DMS 273 (cell line): ENCODE data around the gene KCNQ2.
A peak's percentile ranks its signal among the peaks of the same experiment; 100 is the strongest.

Experiments used
- DNase-seq: peaks from one replicate; lab custom pipeline; 2025; ENCODE audit not compliant: unreplicated experiment; lab: John Stamatoyannopoulos, UW

The KCNQ2 gene

DNA sequence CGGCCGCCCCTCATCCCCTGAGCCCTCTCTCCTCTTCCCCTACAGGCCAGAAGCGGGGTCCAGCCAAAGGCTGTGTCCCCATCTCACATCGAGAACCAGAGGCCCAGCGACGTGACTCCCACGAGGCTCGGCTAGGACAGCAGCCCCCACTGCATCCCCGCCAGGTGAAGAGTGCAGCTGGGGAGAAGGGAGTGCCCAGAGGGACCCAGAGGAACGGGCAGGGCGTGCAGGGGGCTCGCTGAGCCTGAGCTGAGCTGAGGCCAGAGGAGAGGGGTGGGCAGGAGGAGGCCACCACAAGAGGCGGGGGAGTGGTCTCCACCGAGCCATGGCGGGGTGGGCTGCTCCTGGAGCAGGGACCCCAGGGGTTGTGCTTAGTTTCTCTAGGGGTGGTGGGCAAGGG lies 32.6 kb downstream of the KCNQ2 start:
- no peak for DNase-seq

DNA sequence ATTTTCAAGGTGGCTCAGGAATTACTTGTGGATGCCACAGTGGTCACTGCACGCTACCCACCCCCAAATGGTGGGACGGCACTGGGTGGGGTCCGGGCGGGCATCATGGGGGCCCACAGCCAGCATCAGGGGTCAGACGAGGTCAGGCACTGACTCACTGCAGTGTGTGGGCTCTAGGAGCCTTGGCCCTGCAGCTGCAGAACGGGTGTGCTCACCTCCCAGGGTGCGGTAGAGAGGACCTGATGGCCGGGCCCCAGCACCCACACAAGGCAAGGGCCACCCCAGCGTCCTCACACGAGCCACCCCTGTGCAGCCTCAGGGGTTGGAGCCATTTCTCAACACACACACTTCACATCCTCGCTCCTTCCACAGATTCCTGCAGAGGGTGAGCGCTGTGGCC lies 34.3 kb downstream of the KCNQ2 start:
- DNase-seq: no peak

DNA sequence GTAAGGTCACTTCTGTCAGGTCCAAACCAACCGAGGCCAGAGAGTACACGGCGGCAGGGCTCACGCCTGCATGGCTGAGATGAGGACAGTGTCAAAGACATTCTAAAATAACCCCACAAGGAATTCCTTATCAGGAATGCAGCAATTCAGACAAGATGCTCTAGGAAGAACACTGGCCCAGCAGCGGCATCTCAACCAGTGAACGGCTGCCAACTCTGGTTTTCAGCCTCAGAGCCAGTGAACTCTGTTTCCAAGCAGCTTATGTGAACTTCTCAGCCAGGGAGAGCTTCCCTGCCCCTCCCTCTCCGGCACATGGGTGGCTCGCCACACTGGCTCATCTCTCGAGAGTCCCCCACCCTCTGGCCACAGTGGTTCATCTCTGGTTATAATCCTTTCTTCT lies 36.9 kb downstream of the KCNQ2 start:
- DNase-seq: peak; percentile 48

DNA sequence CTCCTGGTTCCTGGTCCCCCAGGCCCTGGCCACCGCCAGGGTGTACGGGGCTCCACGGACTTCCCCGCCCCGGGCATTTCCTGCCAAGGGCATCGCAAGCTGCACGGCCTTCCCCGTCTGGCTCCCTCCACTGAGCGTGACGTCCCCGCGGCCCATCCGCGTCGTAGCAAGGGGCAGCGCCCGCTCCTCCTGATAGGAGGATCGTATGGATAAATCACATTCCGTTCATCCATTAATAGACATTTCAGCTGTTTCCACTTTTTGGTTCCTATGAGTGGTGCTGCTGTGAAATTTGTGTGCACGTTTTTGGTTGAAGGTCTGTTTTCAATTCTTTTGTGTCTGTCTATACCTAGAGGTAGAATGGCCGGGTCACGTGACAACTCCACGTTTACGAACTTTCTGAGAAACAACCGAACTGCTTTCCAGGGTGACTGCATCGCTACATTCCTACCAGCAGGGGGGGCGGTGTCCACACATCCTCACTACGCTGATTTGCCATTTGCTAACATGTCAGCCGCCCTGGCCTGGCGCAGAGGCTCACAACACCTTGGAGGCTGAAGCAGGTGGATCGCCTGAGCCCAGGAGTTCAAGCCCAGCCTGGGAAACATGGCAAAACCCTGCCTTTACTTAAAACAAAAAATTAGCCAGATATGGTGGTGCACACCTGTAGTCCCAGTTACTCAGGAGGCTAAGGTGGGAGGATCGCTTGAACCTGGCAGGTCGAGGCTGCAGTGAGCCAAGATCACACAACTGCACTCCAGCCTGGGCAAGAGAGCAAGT lies 37.7 kb downstream of the KCNQ2 start:
- peak; percentile 83 for DNase-seq

DNA sequence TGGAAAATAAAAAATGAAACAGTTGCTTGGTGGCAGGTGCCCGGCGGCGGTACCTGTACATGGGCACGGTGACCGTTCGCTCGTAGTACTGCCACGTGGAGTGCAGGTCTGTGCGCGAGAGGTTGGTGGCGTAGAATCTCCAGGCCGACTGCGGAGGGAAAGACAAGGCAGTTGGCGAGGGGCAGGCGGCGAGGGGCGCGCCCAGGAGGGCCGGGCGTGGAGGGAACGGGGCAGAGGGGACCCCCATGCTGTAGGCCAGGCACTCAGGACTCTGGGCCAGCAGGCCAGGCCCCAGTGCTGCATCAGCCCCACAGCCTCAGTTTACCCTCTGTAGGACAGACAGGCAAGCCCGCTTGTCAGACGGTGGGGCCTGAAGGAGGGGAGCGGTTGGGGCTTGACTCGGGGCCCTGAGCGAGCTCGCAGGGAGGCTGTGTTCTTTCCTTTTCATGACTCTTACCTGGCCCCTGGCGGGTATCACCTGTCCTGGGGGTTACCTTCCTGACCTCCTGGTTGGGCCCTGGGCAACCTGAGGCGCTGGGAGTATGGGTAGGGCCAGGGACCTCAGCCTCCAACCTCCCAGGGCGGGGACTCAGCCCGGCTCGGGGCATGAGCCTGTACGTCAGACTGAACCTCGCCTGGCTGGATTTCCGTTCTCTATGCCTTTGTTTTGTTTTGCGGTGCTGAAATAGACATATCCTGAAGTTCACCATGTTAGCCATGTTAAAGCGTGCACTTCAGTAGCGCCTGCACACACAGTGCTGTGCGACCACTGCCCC lies 38.5 kb downstream of the KCNQ2 start:
- DNase-seq: no peak

DNA sequence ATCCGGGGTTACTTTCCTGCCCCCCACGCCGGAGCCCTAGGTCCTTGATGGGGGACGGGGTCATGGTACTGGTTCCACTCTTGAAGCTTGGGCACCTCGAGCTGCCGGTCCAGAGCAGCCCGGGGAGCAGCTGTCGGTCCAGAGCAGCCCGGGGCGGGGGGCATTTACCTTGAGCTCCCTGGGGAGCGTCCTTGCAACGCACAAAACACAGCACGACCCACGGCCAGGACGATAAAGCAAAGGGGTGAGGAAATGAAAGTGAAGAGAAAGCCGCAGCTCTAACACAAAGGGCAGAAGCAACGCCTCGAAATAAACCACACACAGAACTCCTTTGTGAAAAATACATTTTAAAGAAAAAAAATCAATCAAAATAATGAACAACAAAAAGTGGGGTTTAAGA lies 39.1 kb downstream of the KCNQ2 start:
- DNase-seq: no peak

DNA sequence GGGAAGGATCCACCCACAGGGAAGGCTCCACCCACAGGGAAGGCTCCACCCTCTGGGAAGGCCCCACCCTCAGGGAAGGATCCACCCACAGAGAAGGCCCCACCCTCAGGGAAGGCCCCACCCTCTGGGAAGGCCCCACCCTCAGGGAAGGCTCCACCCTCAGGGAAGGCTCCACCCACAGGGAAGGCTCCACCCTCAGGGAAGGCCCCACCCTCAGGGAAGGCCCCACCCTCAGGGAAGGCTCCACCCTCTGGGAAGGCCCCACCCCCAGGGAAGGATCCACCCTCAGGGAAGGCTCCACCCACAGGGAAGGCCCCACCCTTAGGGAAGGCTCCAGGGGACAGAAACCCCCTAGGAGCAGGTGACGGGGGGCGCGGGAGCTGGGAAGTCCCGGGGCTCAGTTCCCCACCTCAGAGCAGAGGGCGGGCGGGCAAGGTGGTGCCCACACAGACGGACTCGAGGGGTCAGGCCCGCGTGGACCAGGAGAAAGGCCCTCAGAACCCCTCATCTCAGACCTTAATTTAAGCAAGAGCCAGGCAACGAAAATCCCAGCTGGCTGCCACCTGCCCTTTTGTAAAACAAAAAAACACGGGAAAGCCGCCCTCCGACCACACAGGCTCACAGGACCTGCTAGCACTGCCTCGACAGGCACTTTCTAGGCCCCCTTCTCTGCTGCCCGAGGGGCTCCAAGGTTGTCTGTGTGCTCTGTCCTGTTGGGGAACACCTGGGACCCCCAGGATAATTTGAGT lies 39.7 kb downstream of the KCNQ2 start:
- DNase-seq: peak; percentile 41

DNA sequence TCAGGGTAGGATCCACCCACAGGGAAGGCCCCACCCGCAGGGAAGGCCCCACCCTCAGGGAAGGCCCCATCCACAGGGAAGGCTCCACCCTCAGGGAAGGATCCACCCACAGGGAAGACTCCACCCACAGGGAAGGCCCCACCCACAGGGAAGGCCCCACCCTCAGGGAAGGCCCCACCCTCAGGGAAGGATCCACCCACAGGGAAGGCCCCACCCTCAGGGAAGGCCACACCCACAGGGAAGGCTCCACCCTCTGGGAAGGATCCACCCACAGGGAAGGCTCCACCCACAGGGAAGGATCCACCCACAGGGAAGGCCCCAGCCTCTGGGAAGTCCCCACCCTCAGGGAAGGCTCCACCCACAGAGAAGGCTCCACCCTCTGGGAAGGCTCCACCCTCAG lies 40.5 kb downstream of the KCNQ2 start:
- no peak for DNase-seq

DNA sequence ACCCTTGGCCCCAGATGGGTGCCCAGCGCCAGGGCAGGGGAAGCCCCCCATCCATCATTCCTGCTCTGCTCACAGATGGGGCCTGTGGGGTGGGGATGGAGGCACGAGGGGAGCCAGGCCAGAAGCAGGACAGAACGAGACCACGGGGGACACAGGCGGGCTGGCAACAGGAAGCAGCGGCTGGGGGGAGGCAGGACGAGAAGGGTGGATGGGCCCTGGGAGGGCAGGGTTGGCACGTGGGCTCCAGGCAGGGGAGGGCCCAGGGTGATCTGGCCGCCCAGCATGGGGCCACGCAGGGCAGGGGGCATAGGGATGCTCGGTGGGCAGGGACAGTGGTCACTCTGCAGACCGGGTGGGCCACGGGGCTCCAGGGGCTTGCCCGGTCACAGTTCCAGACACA lies 41.6 kb downstream of the KCNQ2 start:
- no peak for DNase-seq

DNA sequence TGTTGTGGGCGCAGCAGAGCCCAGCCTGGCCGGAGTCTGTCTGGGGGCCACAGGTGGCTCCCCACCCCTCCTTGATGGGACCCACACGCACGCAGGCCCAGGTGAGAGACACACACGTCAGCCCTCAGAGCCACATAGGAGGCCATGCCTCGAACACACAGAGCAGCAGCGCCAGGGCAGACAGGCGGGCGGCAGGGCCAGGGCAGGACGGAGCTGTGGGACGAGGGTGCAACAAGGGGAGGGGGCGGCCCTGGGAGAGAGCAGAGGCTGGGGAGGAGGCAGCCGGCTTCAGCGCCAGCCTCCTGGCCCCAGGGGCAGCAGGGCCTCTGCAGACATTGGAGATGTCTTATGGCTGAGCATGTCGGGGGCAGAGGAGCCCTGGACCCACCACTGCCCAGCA lies 42.5 kb downstream of the KCNQ2 start:
- no peak for DNase-seq

DNA sequence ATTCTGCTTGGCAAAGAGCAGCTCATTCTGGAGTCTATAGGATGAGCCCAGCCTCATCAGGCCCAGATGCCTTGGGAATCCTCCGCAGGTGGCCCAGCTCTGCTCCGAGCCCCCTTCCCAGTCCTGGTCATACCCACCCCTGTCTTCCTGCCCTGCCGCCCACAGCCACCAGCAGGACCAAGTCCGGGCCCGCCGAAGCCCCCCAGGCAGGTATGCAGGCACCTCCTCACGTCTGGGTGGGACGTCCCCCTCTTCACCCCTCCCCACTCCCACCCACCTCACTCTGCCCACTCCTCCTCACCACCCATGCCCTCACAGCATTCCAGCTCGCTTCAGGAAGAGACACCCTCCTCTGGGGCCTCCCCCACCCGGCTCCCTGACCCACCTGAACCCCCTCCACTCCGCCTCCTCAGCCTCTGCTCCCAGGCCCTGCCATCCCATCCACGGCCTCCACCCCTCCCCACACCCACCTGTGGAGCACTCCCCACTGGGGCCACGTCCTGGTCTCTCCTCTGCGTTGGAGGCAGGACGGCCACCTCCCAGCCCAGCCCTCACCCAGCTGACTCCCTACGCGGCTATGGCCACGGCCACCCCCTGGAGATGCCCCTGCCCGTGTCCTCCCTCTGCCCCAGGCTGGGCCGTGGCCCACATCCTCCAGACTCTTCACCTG lies 43.4 kb downstream of the KCNQ2 start:
- no peak for DNase-seq

DNA sequence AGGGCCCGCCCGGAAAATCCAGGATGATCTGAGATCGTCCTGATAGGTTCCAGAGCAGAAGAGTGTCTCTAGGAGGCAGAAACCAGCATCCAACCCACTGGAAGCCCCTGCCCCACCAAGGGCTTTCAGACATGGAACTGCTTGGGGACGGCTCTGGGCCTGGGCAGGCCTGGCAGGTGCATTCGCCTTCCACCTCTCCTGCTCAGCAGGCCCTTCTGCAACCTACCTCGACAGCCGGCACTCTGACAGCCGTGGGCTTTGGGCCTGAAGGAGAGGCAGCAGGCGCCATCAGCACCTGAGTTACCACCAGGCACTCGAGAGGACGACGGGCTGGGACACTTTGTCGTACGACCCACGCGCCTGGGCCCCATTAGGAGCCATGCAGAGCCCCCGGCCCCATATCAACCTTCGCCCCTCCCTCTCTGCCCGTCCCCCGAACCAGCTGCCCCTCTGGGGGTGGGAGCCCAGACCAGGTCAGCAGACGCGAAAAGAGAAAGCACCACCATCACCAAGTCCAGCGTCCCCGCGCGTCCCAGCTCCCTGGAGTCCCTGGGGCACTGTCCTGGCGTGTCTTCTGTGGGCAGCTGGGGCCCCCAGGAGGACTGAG lies 44.6 kb downstream of the KCNQ2 start:
- no peak for DNase-seq

DNA sequence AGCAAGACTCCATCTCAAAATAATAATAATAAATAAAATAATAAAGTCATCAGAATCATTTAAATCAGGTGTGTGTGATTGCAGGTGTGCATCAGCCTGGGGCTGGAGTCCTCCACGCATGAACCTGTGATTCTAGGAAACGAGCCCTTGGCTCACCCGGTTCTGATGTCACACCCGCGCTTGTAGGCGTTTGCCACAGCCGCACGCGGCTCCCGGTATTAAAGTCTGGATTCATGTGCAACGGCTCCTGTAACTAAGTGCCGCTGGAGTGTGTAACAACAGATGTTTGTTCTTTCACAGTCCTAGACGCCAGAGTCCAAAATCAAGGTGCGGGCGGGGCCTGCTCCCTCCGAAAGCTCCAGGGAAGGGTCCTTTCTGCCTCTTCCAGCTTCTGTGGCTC lies 45.2 kb downstream of the KCNQ2 start:
- no peak for DNase-seq

DNA sequence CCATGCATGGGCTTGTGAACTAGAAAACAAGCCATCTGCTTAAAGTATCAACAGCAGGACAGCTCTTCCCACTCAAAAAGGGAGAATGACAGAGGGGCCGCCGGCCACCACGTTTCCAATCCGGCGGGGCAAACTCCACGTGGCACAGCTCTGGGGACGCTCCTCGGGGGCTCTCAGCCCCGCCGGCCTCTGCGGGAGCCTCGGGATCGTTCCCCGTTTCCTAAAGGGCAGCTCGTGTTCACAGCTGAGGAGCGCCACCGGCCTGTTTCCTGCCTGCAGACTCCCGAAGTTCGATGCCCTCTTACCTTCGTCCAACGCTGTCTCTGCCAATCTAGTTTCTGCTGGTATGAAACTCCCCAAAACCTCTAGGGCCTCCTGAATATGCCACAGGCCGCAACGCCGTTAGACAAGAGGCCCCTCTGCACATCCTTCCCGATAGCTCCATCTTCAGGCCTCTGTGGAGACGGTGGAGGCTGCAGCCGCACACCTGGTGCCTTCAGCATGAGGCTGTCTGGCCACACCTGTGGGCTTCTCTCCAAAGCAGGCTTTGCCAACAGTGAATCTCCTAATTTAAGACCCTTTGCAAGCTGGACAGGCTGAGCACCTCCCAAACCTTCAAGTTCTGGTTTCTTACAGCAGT lies 46.5 kb downstream of the KCNQ2 start:
- no peak for DNase-seq

DNA sequence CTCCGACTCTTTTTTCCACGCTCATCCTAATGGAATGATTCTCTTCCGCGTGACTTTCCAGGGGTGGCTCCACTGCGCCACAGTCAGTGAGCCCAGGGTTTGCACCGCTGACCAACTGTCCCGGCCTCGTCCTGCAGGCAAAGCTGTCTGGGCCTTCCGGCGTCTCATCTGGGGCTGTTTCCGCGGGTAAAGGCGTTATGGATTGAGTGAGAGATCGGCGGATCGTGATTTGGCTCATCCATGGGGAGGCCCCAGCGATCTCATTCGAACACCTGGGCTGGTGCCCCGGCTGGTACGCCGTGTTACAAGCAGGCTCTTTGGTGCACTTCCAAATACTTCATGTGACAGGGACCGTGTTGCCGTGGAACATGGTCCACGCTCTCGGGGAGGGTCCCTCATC lies 47.8 kb downstream of the KCNQ2 start:
- no peak for DNase-seq

DNA sequence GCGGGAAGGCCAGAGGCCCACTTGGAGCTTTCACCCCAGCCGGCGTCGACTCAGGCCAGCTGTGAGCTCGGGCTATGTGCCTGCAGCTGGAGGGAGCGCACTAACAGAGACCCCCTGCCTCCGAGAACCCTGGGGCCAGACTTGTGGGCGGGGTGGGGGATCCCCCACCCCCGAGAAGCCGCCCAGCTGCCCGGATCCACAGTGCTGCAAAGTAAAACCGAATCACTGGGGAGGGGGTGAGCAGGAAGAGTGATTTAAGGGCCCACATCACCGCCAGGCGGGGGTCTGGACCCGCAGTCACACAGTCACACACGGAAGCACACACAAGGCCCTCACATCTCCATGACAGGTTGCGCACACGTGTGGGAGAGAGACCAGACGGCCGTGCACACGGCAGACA lies 48.7 kb downstream of the KCNQ2 start:
- no peak for DNase-seq

DNA sequence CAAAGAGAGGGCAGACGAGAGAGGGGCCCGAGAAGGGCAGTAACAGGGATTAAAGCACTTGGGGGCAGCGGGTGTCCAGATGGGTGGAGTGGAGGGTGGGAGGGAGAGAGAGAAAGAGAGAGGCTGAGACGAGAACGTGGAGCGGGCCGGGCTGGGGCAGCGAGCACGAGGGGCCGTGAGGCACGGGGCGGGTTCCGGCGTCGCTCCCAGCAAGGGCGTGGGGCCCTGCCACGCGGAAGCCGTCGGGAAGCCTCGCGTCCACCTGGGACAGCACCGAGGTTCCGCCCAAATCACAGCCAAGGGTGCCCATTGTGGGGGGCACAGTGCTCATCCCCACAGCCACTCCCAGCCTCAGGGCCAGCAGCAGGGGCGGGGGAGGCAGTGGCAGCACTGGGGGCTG lies 49.8 kb downstream of the KCNQ2 start:
- DNase-seq: no peak

DNA sequence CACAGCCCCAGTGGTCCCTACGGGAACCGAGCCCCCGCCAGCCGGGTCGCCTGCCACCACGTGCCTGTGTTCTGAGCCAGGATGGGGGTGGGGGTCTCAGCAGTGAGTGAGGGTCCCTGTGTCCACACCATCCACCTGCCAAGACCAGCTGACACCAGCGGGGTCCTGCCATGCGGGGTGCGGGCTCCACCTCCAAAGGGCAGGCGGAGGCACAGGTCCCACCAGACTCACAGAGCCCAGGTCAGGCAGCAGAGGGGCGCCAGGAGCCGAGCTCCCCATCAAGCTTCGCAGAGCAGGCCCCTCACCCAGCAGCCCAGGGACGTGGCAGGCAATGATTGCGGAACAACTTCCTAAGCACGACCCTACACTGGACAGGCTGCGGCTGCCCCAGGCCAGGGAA lies 50.5 kb downstream of the KCNQ2 start:
- DNase-seq: no peak

DNA sequence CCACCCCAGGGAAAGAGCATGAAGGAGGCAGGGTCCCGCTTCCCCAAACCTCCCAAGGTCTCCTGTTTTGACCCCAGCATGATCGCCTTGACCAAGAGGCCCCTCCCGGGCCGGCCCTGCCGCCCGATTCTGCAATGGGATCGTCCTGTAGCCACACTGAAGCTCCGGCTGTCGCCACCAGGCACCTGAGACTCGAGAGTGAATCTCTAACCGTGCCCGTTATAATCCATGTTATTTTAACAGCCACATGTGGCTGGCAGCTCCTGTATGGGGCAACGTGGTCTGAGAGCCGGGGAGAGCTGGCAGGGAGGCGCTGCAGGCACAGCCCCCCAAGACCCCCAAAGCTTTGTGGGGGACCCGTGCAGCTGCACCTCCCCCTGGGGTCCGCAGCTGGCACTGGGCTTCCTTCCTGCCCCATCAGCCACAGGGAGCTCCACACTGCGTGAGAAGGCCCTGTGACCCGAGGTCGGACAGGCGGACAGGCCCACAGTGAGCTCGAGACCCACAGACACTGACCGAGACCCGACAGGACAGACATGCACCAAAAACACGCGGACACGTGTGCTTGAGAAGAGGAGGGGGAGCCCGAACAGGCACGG lies 51.3 kb downstream of the KCNQ2 start:
- DNase-seq: no peak
